CD4-positive, alpha-beta memory T cell (primary cell): Measurements from ENCODE around the gene RPS21. TPM values are rescaled to one million over a fixed set of nuclear protein-coding genes. Genes with fewer than 3 reads are reported as not detected.

ENCODE experiments used
- CTCF ChIA-PET: fragments of 350-600 bp; sonication (Branson Sonifier 250); formaldehyde crosslinking; loops from one replicate; lab custom pipeline; 2021; ENCODE audit warnings: inconsistent platforms; ENCODE audit not compliant: partially characterized antibody; lab: Charles Lee
- POLR2A ChIA-PET: fragments of 350-600 bp; sonication (Branson Sonifier 250); formaldehyde crosslinking; loops from one replicate; lab custom pipeline; 2021; ENCODE audit not compliant: partially characterized antibody; lab: Charles Lee
- DNase-seq, 5 donors: peaks; one replicate each; pipeline versions ENCODE4 v3.0.0 to v3.0.0-alpha.2; 2020 to 2022; ENCODE audit warnings: mixed read lengths in 1 of 5
- H3K27ac ChIP-seq: one replicate; pipeline ENCODE4 v1.7.0; 2013; ENCODE audit warnings: low read depth, low read length
- H3K27me3 ChIP-seq: 2 replicates; pipeline ENCODE4 v1.7.0; 2013; ENCODE audit warnings: mild to moderate bottlenecking, low read length, moderate library complexity; ENCODE audit not compliant: insufficient read depth
- H3K36me3 ChIP-seq: 2 replicates; pipeline ENCODE4 v1.7.0; 2013; ENCODE audit warnings: mild to moderate bottlenecking, low read length, moderate library complexity; ENCODE audit not compliant: insufficient read depth
- H3K4me1 ChIP-seq: 2 replicates; pipeline ENCODE4 v1.7.0; 2013; ENCODE audit warnings: mild to moderate bottlenecking, low read length, moderate library complexity; ENCODE audit not compliant: insufficient read depth
- H3K4me3 ChIP-seq, 2 donors: one replicate each; pipeline ENCODE4 v1.7.0; 2013; ENCODE audit warnings: low read length in 2 of 2, mild to moderate bottlenecking in 1 of 2
- H3K9me3 ChIP-seq, 2 donors: one replicate each; pipeline ENCODE4 v1.7.0; 2013; ENCODE audit warnings: low read length in 2 of 2, control low read depth in 1 of 2; ENCODE audit not compliant: control insufficient read depth in 1 of 2
- H3K27ac Mint-ChIP-seq, 7 donors: one replicate each; pipeline ENCODE4 v1.8.0; 2020 to 2021; ENCODE audit warnings: mixed read lengths in 7 of 7, mild to moderate bottlenecking in 6 of 7, inconsistent platforms in 3 of 7, moderate library complexity in 3 of 7
- H3K27me3 Mint-ChIP-seq, 2 donors: one replicate each; pipeline ENCODE4 v1.8.0; 2020 to 2021; ENCODE audit warnings: mixed read lengths in 2 of 2
- H3K36me3 Mint-ChIP-seq, 2 donors: one replicate each; pipeline ENCODE4 v1.8.0; 2020 to 2021; ENCODE audit warnings: mixed read lengths in 2 of 2, inconsistent platforms in 1 of 2, mild to moderate bottlenecking in 1 of 2
- H3K4me1 Mint-ChIP-seq, 4 donors: one replicate each; pipeline ENCODE4 v1.8.0; 2020 to 2021; ENCODE audit warnings: mixed read lengths in 4 of 4, mild to moderate bottlenecking in 1 of 4
- H3K4me3 Mint-ChIP-seq, 8 donors: one replicate each; pipeline ENCODE4 v1.8.0; 2020 to 2021; ENCODE audit warnings: mixed read lengths in 8 of 8, mild to moderate bottlenecking in 7 of 8, moderate library complexity in 6 of 8, inconsistent platforms in 3 of 8
- H3K9me3 Mint-ChIP-seq, 8 donors: one replicate each; pipeline ENCODE4 v1.8.0; 2020 to 2021; ENCODE audit warnings: mixed read lengths in 8 of 8, mild to moderate bottlenecking in 5 of 8, inconsistent platforms in 3 of 8, moderate library complexity in 1 of 8
- intact Hi-C: fragments of 100-400 bp; cut with micrococcal nuclease; formaldehyde crosslinking; loops from one replicate; pipeline ENCODE4 v1.15.1; 2023
- polyA plus RNA-seq, 2 donors: library from polyadenylated mRNA; unstranded; fragments of 300-500 nt; fragmentation: Illumina TruSeq; gene quantifications; one replicate each; pipeline ENCODE4 v1.2.3, GENCODE V29; 2021
- total RNA-seq, 2 experiments: library from RNA; stranded (reverse); gene quantifications; one replicate each; pipeline ENCODE4 v1.2.3, GENCODE V29; 2021

RPS21 gene
- 1,000 to 10,000 TPM; 3,142 to 3,368 TPM for total RNA-seq
- polyA plus RNA-seq = 1,000 to 10,000 TPM; 1,968 to 2,753 TPM

GRCh38 chr20:62386383-62387218 is at the start of gene RPS21:
Gene RPS21, plus strand, starts transcription at chr20:62387103. Its CDS starts 236 bp downstream, at chr20:62387339.
- Mint-ChIP-seq H3K9me3 (no peaks in the 10 kb centered on the region), H3K4me3 (peak within 1 kb of the TSS; percentile 90 to 95 (median 92)), H3K27ac (peak within 1 kb of the TSS; percentile 91 to 98 (median 96)), H3K36me3 (peaks cover 22 to 48% of the 10 kb centered on the region in 2 donors), H3K4me1 (peaks cover 30 to 61% (median 47%) of the 10 kb centered on the region in 4 donors), H3K27me3 (no peaks in the 10 kb centered on the region)
- peak; percentile 92 to 94 (median 94) for DNase-seq
- peaks cover 36% of the 10 kb centered on the region for H3K36me3 ChIP-seq
- no peaks in the 10 kb centered on the region for H3K27me3 ChIP-seq
- ChIA-PET CTCF (no interaction called here), POLR2A (interaction anchor here (0.7 to 2.2 kb wide), 13 partner anchors 9 to 886 kb away, joined by 3 to 19 read pairs (median 4); partner anchors contain the start of genes ADRM1, ARFGAP1, MTG2 and OSBPL2)
- no peaks in the 10 kb centered on the region for H3K9me3 ChIP-seq
- H3K27ac ChIP-seq = peak within 1 kb of the TSS; percentile 95
- H3K4me3 ChIP-seq = peak within 1 kb of the TSS; percentile 88 to 90
- peaks cover 36% of the 10 kb centered on the region for H3K4me1 ChIP-seq
- intact Hi-C loops = loop anchor here (1.0 to 10.0 kb wide), 7 partner anchors 21 to 408 kb away; partner anchors contain the start of genes ADRM1, CABLES2, LSM14B and MRGBP

GRCh38 chr20:62337558-62338293 is 49.2 kb upstream of the RPS21 start:
- H3K36me3 Mint-ChIP-seq = no peaks in the 10 kb centered on the region
- intact Hi-C loops = no loop called here
- H3K4me3 Mint-ChIP-seq = no peak overlapping the region
- Histone ChIP-seq H3K4me1 (no peaks in the 10 kb centered on the region), H3K4me3 (no peak overlapping the region), H3K36me3 (no peaks in the 10 kb centered on the region), H3K9me3 (no peaks in the 10 kb centered on the region), H3K27me3 (no peaks in the 10 kb centered on the region), H3K27ac (no peak overlapping the region)
- ChIA-PET POLR2A (no interaction called here), CTCF (no interaction called here)
- no peaks in the 10 kb centered on the region for H3K9me3 Mint-ChIP-seq
- H3K4me1 Mint-ChIP-seq = peaks cover 0 to 5% (median 0%) of the 10 kb centered on the region in 4 donors
- H3K27me3 Mint-ChIP-seq = peaks cover 9 to 11% of the 10 kb centered on the region in 2 donors
- H3K27ac Mint-ChIP-seq = no peak overlapping the region
- DNase-seq = peak in 1 of 5 donors; percentile 5

GRCh38 chr20:62338294-62338620 is 48.6 kb upstream of the RPS21 start:
- Histone ChIP-seq H3K4me3 (no peak overlapping the region), H3K27me3 (no peaks in the 10 kb centered on the region), H3K27ac (no peak overlapping the region), H3K9me3 (no peaks in the 10 kb centered on the region), H3K4me1 (no peaks in the 10 kb centered on the region), H3K36me3 (no peaks in the 10 kb centered on the region)
- Mint-ChIP-seq H3K4me3 (no peak overlapping the region), H3K27me3 (peaks cover 9 to 11% of the 10 kb centered on the region in 2 donors), H3K27ac (no peak overlapping the region), H3K9me3 (no peaks in the 10 kb centered on the region), H3K4me1 (peaks cover 0 to 5% (median 0%) of the 10 kb centered on the region in 4 donors), H3K36me3 (no peaks in the 10 kb centered on the region)
- intact Hi-C loops = no loop called here
- POLR2A ChIA-PET = no interaction called here
- CTCF ChIA-PET = no interaction called here
- DNase-seq = peak in 1 of 5 donors; percentile 30

- no peak overlapping the region for H3K4me3 ChIP-seq
- DNase-seq = peak in 1 of 5 donors; percentile 4
- no peak overlapping the region for H3K27ac Mint-ChIP-seq
- H3K27me3 Mint-ChIP-seq = peaks cover 9 to 11% of the 10 kb centered on the region in 2 donors
- no peak overlapping the region for H3K4me3 Mint-ChIP-seq
- intact Hi-C loops = no loop called here
- no peaks in the 10 kb centered on the region for H3K9me3 Mint-ChIP-seq
- no peaks in the 10 kb centered on the region for H3K36me3 ChIP-seq
- no peaks in the 10 kb centered on the region for H3K36me3 Mint-ChIP-seq
- peaks cover 0 to 5% (median 0%) of the 10 kb centered on the region in 4 donors for H3K4me1 Mint-ChIP-seq
- POLR2A ChIA-PET = no interaction called here
- H3K27ac ChIP-seq = no peak overlapping the region
- H3K27me3 ChIP-seq = no peaks in the 10 kb centered on the region
- no peaks in the 10 kb centered on the region for H3K4me1 ChIP-seq
- CTCF ChIA-PET = no interaction called here
- H3K9me3 ChIP-seq = no peaks in the 10 kb centered on the region
Measured at GRCh38 chr20:62339647-62340062, 47.2 kb upstream of the RPS21 start.

GRCh38 chr20:62342910-62343309 is 44.0 kb upstream of the RPS21 start:
- H3K9me3 Mint-ChIP-seq = peaks cover 0 to 1% (median 0%) of the 10 kb centered on the region in 8 donors
- DNase-seq = no peak
- Histone ChIP-seq H3K36me3 (no peaks in the 10 kb centered on the region), H3K27ac (no peak overlapping the region), H3K4me1 (no peaks in the 10 kb centered on the region), H3K4me3 (no peak overlapping the region), H3K27me3 (no peaks in the 10 kb centered on the region), H3K9me3 (no peaks in the 10 kb centered on the region)
- CTCF ChIA-PET = no interaction called here
- peaks cover 0 to 1% (median 0%) of the 10 kb centered on the region in 4 donors for H3K4me1 Mint-ChIP-seq
- no peak overlapping the region for H3K27ac Mint-ChIP-seq
- H3K36me3 Mint-ChIP-seq = no peaks in the 10 kb centered on the region
- H3K27me3 Mint-ChIP-seq = peaks cover 7 to 8% of the 10 kb centered on the region in 2 donors
- no peak overlapping the region for H3K4me3 Mint-ChIP-seq
- intact Hi-C loops = no loop called here
- POLR2A ChIA-PET = no interaction called here

GRCh38 chr20:62344092-62344491 is 42.8 kb upstream of the RPS21 start:
- Histone ChIP-seq H3K36me3 (no peaks in the 10 kb centered on the region), H3K9me3 (no peaks in the 10 kb centered on the region), H3K27me3 (no peaks in the 10 kb centered on the region), H3K4me1 (no peaks in the 10 kb centered on the region), H3K4me3 (no peak overlapping the region), H3K27ac (no peak overlapping the region)
- peaks cover 0 to 10% (median 6%) of the 10 kb centered on the region in 8 donors for H3K9me3 Mint-ChIP-seq
- no peak for DNase-seq
- ChIA-PET POLR2A (no interaction called here), CTCF (no interaction called here)
- peaks cover 7 to 8% of the 10 kb centered on the region in 2 donors for H3K27me3 Mint-ChIP-seq
- peaks cover 0 to 2% (median under 1%) of the 10 kb centered on the region in 4 donors for H3K4me1 Mint-ChIP-seq
- no peaks in the 10 kb centered on the region for H3K36me3 Mint-ChIP-seq
- no peak overlapping the region for H3K27ac Mint-ChIP-seq
- H3K4me3 Mint-ChIP-seq = no peak overlapping the region
- intact Hi-C loops = no loop called here

GRCh38 chr20:62344782-62345181 is 42.1 kb upstream of the RPS21 start:
- H3K9me3 ChIP-seq = no peaks in the 10 kb centered on the region
- no peaks in the 10 kb centered on the region for H3K27me3 ChIP-seq
- Mint-ChIP-seq H3K4me1 (peaks cover 0 to 3% (median 1%) of the 10 kb centered on the region in 4 donors), H3K36me3 (no peaks in the 10 kb centered on the region), H3K9me3 (peaks cover 0 to 10% (median 6%) of the 10 kb centered on the region in 8 donors), H3K27ac (no peak overlapping the region), H3K4me3 (no peak overlapping the region), H3K27me3 (peaks cover 3 to 4% of the 10 kb centered on the region in 2 donors)
- ChIA-PET POLR2A (no interaction called here), CTCF (no interaction called here)
- no peak for DNase-seq
- H3K27ac ChIP-seq = no peak overlapping the region
- H3K36me3 ChIP-seq = no peaks in the 10 kb centered on the region
- H3K4me1 ChIP-seq = no peaks in the 10 kb centered on the region
- intact Hi-C loops = no loop called here
- H3K4me3 ChIP-seq = no peak overlapping the region
